Measurements from ENCODE around the gene PCSK5. TPM values are rescaled to one million over a fixed set of nuclear protein-coding genes. Genes with fewer than 3 reads are reported as not detected.

PCSK5 gene
- total RNA-seq, 1 donor from 2014 or later: 16.7 TPM

DNA sequence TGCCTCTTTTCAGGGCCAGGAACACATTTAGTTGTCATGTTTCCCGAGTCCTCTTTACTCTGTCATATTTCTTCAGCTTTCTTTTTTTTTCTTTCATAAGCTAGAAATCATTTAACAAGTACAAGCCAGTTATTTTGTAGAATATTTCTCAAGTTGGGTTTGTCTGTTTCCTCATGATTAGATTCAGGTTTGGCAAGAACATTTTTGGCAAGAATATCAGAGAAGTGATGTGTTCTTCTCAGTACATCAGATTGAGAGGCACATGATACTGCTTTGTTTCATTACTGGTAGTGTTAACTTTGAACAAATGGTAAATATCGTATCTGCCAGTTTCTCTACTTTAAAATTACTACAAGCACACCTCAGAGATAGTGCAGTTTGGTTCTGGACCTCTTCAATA, 45.1 kb downstream of the PCSK5 start:
- no peaks in the 10 kb centered on the region for H3K36me3 ChIP-seq (ENCODE audit: control insufficient read depth in 3 of 3, insufficient read depth in 3 of 3, low read length in 3 of 3)

GRCh38 chr9:75937521-75938258, 47.2 kb downstream of the PCSK5 start:
- no peak overlapping the region for H3K9ac ChIP-seq (ENCODE audit: low read depth in 1 of 3, low read length in 3 of 3)
- H3K4me3 ChIP-seq (ENCODE audit: low read length in 3 of 3): no peak overlapping the region
- H3K36me3 ChIP-seq (ENCODE audit: control insufficient read depth in 3 of 3, insufficient read depth in 3 of 3, low read length in 3 of 3): no peaks in the 10 kb centered on the region
- no peaks in the 10 kb centered on the region for H3K9me3 ChIP-seq (ENCODE audit: control insufficient read depth in 3 of 3, low read length in 3 of 3)
- no peaks in the 10 kb centered on the region for H3K27me3 ChIP-seq (ENCODE audit: control insufficient read depth in 3 of 3, insufficient read depth in 3 of 3, low read length in 3 of 3)
- H3K4me1 ChIP-seq (ENCODE audit: control insufficient read depth in 3 of 3, insufficient read depth in 3 of 3, low read length in 3 of 3): peaks cover 0 to 1% (median 0%) of the 10 kb centered on the region in 3 donors
- no peak overlapping the region for H3K27ac ChIP-seq (ENCODE audit: low read depth, low read length)

More for the DNA sequence above, 45.1 kb downstream of the PCSK5 start:
- no peak overlapping the region for H3K27ac ChIP-seq (ENCODE audit: low read depth, low read length)
- H3K4me1 ChIP-seq (ENCODE audit: control insufficient read depth in 3 of 3, insufficient read depth in 3 of 3, low read length in 3 of 3): peaks cover 0 to 5% (median 0%) of the 10 kb centered on the region in 3 donors
- H3K9me3 ChIP-seq (ENCODE audit: control insufficient read depth in 3 of 3, low read length in 3 of 3): no peaks in the 10 kb centered on the region
- no peaks in the 10 kb centered on the region for H3K27me3 ChIP-seq (ENCODE audit: control insufficient read depth in 3 of 3, insufficient read depth in 3 of 3, low read length in 3 of 3)
- no peak overlapping the region for H3K4me3 ChIP-seq (ENCODE audit: low read length in 3 of 3)
- no peak overlapping the region for H3K9ac ChIP-seq (ENCODE audit: low read depth in 1 of 3, low read length in 3 of 3)

- Histone ChIP-seq H3K9me3 (ENCODE audit: control insufficient read depth in 3 of 3, low read length in 3 of 3) (no peaks in the 10 kb centered on the region), H3K4me1 (ENCODE audit: control insufficient read depth in 3 of 3, insufficient read depth in 3 of 3, low read length in 3 of 3) (no peaks in the 10 kb centered on the region), H3K27ac (ENCODE audit: low read depth, low read length) (no peak overlapping the region), H3K36me3 (ENCODE audit: control insufficient read depth in 3 of 3, insufficient read depth in 3 of 3, low read length in 3 of 3) (no peaks in the 10 kb centered on the region), H3K27me3 (ENCODE audit: control insufficient read depth in 3 of 3, insufficient read depth in 3 of 3, low read length in 3 of 3) (no peaks in the 10 kb centered on the region), H3K4me3 (ENCODE audit: low read length in 3 of 3) (no peak overlapping the region), H3K9ac (ENCODE audit: low read depth in 1 of 3, low read length in 3 of 3) (no peak overlapping the region)
These were observed 48.5 kb downstream of the PCSK5 start for GRCh38 chr9:75938946-75939345.

DNA sequence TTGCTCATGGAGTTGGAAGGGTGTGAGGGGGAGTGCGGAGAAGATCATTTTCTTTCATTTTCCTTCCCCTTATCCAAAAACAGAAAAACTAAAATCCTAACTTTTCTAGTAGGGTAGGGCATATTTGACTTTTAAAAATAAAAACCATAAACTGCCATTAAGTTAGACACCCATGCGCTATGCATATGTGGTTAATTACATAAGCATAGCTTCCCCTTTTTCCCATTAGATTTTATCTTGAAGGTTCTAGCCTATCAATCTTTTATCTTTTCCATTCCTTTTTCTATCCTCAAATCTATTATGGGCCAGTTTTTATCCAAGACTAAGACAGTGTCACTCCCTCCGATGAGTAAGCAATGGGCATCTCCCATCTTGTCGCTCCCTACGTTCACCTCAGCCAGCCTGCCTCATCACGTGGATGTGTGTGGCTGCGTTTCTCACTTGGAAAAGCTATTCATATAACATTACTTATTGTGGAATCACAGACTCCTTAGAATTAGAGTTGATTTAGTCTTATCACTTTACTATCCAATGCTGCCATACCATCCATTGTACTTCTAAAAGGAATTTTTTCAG, 49.2 kb downstream of the PCSK5 start:
- Histone ChIP-seq H3K4me3 (ENCODE audit: low read length in 3 of 3) (no peak overlapping the region), H3K36me3 (ENCODE audit: control insufficient read depth in 3 of 3, insufficient read depth in 3 of 3, low read length in 3 of 3) (no peaks in the 10 kb centered on the region), H3K27me3 (ENCODE audit: control insufficient read depth in 3 of 3, insufficient read depth in 3 of 3, low read length in 3 of 3) (no peaks in the 10 kb centered on the region), H3K27ac (ENCODE audit: low read depth, low read length) (no peak overlapping the region), H3K4me1 (ENCODE audit: control insufficient read depth in 3 of 3, insufficient read depth in 3 of 3, low read length in 3 of 3) (no peaks in the 10 kb centered on the region), H3K9ac (ENCODE audit: low read depth in 1 of 3, low read length in 3 of 3) (no peak overlapping the region), H3K9me3 (ENCODE audit: control insufficient read depth in 3 of 3, low read length in 3 of 3) (no peaks in the 10 kb centered on the region)

GRCh38 chr9:75941066-75941465, 50.6 kb downstream of the PCSK5 start:
- no peaks in the 10 kb centered on the region for H3K9me3 ChIP-seq (ENCODE audit: control insufficient read depth in 3 of 3, low read length in 3 of 3)
- H3K4me1 ChIP-seq (ENCODE audit: control insufficient read depth in 3 of 3, insufficient read depth in 3 of 3, low read length in 3 of 3): no peaks in the 10 kb centered on the region
- H3K27ac ChIP-seq (ENCODE audit: low read depth, low read length): no peak overlapping the region
- H3K36me3 ChIP-seq (ENCODE audit: control insufficient read depth in 3 of 3, insufficient read depth in 3 of 3, low read length in 3 of 3): no peaks in the 10 kb centered on the region
- H3K9ac ChIP-seq (ENCODE audit: low read depth in 1 of 3, low read length in 3 of 3): no peak overlapping the region
- H3K27me3 ChIP-seq (ENCODE audit: control insufficient read depth in 3 of 3, insufficient read depth in 3 of 3, low read length in 3 of 3): no peaks in the 10 kb centered on the region
- no peak overlapping the region for H3K4me3 ChIP-seq (ENCODE audit: low read length in 3 of 3)

- H3K4me1 ChIP-seq (ENCODE audit: control insufficient read depth in 3 of 3, insufficient read depth in 3 of 3, low read length in 3 of 3): no peaks in the 10 kb centered on the region
- H3K36me3 ChIP-seq (ENCODE audit: control insufficient read depth in 3 of 3, insufficient read depth in 3 of 3, low read length in 3 of 3): no peaks in the 10 kb centered on the region
- no peak overlapping the region for H3K27ac ChIP-seq (ENCODE audit: low read depth, low read length)
- no peaks in the 10 kb centered on the region for H3K9me3 ChIP-seq (ENCODE audit: control insufficient read depth in 3 of 3, low read length in 3 of 3)
- H3K27me3 ChIP-seq (ENCODE audit: control insufficient read depth in 3 of 3, insufficient read depth in 3 of 3, low read length in 3 of 3): no peaks in the 10 kb centered on the region
- H3K9ac ChIP-seq (ENCODE audit: low read depth in 1 of 3, low read length in 3 of 3): no peak overlapping the region
- H3K4me3 ChIP-seq (ENCODE audit: low read length in 3 of 3): no peak overlapping the region
These were observed 51.3 kb downstream of the PCSK5 start for GRCh38 chr9:75941577-75942311.

GRCh38 chr9:75946766-75947165, 56.3 kb downstream of the PCSK5 start:
- Histone ChIP-seq H3K27me3 (ENCODE audit: control insufficient read depth in 3 of 3, insufficient read depth in 3 of 3, low read length in 3 of 3) (no peaks in the 10 kb centered on the region), H3K9ac (ENCODE audit: low read depth in 1 of 3, low read length in 3 of 3) (no peak overlapping the region), H3K4me3 (ENCODE audit: low read length in 3 of 3) (no peak overlapping the region), H3K27ac (ENCODE audit: low read depth, low read length) (no peak overlapping the region), H3K9me3 (ENCODE audit: control insufficient read depth in 3 of 3, low read length in 3 of 3) (no peaks in the 10 kb centered on the region), H3K36me3 (ENCODE audit: control insufficient read depth in 3 of 3, insufficient read depth in 3 of 3, low read length in 3 of 3) (no peaks in the 10 kb centered on the region), H3K4me1 (ENCODE audit: control insufficient read depth in 3 of 3, insufficient read depth in 3 of 3, low read length in 3 of 3) (no peaks in the 10 kb centered on the region)

DNA sequence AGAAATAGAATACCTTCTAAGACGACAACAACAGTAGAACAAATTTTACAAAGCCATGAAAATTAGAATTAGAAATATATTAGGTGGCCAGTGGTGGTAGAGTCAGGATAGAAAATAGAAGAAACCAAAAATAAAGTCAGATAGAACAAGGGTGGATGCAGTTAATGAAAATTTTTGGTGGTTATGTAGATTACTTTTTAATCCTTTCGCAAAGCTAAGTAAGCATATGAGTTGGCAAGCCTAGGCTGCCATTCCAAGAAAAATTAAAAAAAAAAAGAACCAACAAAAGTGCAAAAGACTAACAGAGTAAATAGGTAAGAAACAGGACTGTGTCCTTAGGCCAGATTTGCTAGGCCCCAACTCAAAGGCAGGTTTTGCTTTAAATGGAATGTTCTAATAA, 56.8 kb downstream of the PCSK5 start:
- no peaks in the 10 kb centered on the region for H3K27me3 ChIP-seq (ENCODE audit: control insufficient read depth in 3 of 3, insufficient read depth in 3 of 3, low read length in 3 of 3)
- H3K9me3 ChIP-seq (ENCODE audit: control insufficient read depth in 3 of 3, low read length in 3 of 3): no peaks in the 10 kb centered on the region
- H3K27ac ChIP-seq (ENCODE audit: low read depth, low read length): no peak overlapping the region
- no peak overlapping the region for H3K4me3 ChIP-seq (ENCODE audit: low read length in 3 of 3)
- no peaks in the 10 kb centered on the region for H3K36me3 ChIP-seq (ENCODE audit: control insufficient read depth in 3 of 3, insufficient read depth in 3 of 3, low read length in 3 of 3)
- H3K9ac ChIP-seq (ENCODE audit: low read depth in 1 of 3, low read length in 3 of 3): no peak overlapping the region
- no peaks in the 10 kb centered on the region for H3K4me1 ChIP-seq (ENCODE audit: control insufficient read depth in 3 of 3, insufficient read depth in 3 of 3, low read length in 3 of 3)

DNA sequence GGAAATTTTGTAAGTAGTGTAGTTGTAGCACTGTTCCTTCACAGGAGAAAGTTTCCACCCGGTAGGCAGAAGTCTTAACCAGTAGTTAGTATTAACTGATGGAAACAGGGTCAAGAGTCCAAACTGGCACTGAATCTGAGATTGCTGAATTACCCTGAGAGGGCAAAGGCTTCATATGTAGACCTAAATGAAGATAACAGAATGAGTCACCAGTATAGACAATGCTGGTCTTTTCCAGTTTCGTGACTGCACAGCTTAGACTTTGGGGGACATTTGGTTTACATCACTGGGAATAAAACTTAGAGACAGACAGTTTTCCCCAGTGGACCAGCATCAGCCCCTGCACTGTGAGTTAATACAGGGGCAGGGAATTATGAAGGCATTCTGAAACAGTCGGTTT, 60.5 kb downstream of the PCSK5 start:
- Histone ChIP-seq H3K9ac (ENCODE audit: low read depth in 1 of 3, low read length in 3 of 3) (no peak overlapping the region), H3K27me3 (ENCODE audit: control insufficient read depth in 3 of 3, insufficient read depth in 3 of 3, low read length in 3 of 3) (no peaks in the 10 kb centered on the region), H3K36me3 (ENCODE audit: control insufficient read depth in 3 of 3, insufficient read depth in 3 of 3, low read length in 3 of 3) (no peaks in the 10 kb centered on the region), H3K9me3 (ENCODE audit: control insufficient read depth in 3 of 3, low read length in 3 of 3) (no peaks in the 10 kb centered on the region), H3K4me1 (ENCODE audit: control insufficient read depth in 3 of 3, insufficient read depth in 3 of 3, low read length in 3 of 3) (no peaks in the 10 kb centered on the region), H3K27ac (ENCODE audit: low read depth, low read length) (no peak overlapping the region), H3K4me3 (ENCODE audit: low read length in 3 of 3) (no peak overlapping the region)

- Histone ChIP-seq H3K4me1 (ENCODE audit: control insufficient read depth in 3 of 3, insufficient read depth in 3 of 3, low read length in 3 of 3) (no peaks in the 10 kb centered on the region), H3K4me3 (ENCODE audit: low read length in 3 of 3) (no peak overlapping the region), H3K9me3 (ENCODE audit: control insufficient read depth in 3 of 3, low read length in 3 of 3) (no peaks in the 10 kb centered on the region), H3K36me3 (ENCODE audit: control insufficient read depth in 3 of 3, insufficient read depth in 3 of 3, low read length in 3 of 3) (no peaks in the 10 kb centered on the region), H3K9ac (ENCODE audit: low read depth in 1 of 3, low read length in 3 of 3) (no peak overlapping the region), H3K27ac (ENCODE audit: low read depth, low read length) (no peak overlapping the region), H3K27me3 (ENCODE audit: control insufficient read depth in 3 of 3, insufficient read depth in 3 of 3, low read length in 3 of 3) (no peaks in the 10 kb centered on the region)
These were observed 62.7 kb downstream of the PCSK5 start for GRCh38 chr9:75953218-75953617.
